NCI-H2227 (cell line): ENCODE results near the gene CDK6.

Experiments
- DNase-seq: peaks from one replicate; lab custom pipeline; 2025; ENCODE audit not compliant: unreplicated experiment; lab: John Stamatoyannopoulos, UW

Gene CDK6

DNA sequence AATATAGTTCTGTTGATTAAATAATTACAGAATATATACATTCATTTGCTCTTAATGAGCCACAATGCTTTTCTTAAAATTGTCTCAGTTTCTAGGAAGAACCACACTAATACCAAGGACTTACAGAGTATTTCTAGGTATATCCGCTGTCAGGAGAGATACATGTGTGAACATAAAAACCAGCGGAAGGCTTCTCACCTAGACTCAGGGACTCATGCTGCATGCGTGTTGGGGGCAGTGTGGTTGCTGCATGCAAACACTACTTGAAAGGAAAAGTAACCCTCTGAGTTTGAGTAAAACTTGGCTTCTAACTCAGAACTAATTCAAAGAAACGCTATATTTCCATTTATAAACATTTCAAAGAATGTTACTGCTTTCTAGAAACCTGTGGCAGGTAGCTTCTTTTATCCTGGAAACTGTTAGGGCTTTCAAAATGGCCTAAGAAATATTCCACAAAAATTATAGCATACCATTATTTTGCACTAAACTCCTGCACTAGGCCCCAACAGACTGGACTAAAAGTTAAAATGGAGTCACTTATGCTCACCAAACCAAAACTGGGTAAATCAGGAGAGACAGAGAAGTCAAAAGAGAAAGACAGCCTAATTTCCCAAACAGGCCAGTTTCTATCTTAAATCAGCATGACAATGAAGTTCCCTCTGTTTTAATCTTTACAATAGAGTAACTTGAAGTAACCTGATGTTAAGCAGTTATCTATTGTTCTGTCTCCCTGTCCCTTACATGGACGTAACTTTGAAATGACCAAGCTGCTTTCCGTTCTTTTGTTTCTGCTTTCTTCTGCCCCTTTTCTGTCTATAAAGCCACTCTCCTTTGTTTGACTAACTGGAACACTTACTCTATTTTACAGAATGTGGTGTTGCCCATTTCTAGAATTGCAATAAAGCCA is 151.0 kb downstream of the CDK6 start:
- DNase-seq, result no peak

- DNase-seq, result no peak
Observed at GRCh38 chr7:92684274-92684673, 152.1 kb downstream of the CDK6 start.

GRCh38 chr7:92682903-92683539 is 153.4 kb downstream of the CDK6 start:
- no peak for DNase-seq

- DNase-seq, result no peak
Observed at GRCh38 chr7:92682330-92682729, 154.0 kb downstream of the CDK6 start.

DNA sequence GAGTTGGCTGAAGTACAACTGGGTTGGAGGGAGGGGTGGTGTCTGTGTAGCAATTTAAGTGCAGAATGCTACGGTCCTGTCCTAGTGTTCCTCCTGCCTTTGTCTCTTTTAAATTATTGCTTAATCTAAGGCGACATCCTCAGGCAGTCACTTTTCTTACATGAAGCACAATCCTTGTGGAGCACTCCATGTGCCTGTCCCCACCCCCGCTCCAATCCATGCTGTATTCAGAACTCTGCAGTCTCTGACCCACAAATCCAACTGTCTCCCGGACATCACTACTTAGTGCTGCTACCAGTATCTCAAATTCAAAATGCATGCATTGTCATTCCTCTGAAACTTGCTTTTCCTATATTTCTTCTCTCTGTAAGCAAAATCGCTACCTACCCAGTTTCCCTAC is 154.7 kb downstream of the CDK6 start:
- DNase-seq, result no peak

DNA sequence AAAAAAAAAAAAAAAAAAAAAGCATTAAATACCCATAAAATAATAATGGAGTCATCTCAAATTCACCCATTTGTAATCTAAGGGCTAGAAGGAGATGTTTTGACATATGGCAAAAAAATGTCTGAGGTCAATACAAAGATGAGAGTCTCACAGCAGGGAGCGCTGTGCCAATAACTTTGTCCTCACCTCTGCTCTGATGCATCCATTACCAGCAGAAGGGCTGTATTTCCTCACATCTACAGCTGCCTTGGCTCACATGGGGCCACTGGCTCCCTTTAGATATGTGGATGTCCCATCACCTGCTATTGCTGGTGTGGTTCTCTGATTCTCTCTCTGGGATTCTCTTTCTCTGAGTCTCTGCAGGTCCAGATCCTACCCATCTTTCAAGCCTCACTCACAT is 155.9 kb downstream of the CDK6 start:
- no peak for DNase-seq

- no peak for DNase-seq
Observed at GRCh38 chr7:92678291-92678920, 158.0 kb downstream of the CDK6 start.

- DNase-seq, result no peak
Observed at GRCh38 chr7:92674379-92674778, 162.0 kb downstream of the CDK6 start.

DNA sequence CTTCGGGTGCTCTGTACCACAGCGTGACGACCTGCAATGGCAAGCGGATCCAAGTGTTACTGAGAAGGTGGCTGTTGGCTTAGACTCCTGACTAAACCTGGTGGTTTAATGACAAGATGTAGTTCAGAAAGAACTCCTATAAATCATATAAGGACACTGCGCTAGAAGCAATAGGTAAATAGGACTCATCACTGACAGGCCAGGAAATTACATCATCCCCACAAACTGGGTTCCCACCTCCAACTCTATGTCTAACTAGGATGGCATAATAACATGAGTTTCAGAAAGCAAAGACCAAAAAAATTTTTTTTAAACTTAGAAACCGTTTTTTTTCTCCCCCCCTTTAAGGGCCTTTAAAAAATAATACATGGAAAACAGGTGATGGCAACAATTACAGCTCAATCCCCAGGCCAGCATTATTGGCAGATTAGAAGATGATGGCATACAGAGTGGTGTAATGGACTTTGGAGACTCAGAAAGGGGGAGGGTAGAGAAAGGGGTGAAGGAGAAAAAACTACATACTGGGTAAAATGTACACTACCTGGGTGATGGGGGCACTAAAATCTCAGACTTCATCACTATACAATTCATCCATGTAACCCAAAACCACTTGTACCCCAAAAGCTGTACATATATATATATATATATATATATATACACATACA is 164.7 kb downstream of the CDK6 start:
- DNase-seq, result no peak

DNA sequence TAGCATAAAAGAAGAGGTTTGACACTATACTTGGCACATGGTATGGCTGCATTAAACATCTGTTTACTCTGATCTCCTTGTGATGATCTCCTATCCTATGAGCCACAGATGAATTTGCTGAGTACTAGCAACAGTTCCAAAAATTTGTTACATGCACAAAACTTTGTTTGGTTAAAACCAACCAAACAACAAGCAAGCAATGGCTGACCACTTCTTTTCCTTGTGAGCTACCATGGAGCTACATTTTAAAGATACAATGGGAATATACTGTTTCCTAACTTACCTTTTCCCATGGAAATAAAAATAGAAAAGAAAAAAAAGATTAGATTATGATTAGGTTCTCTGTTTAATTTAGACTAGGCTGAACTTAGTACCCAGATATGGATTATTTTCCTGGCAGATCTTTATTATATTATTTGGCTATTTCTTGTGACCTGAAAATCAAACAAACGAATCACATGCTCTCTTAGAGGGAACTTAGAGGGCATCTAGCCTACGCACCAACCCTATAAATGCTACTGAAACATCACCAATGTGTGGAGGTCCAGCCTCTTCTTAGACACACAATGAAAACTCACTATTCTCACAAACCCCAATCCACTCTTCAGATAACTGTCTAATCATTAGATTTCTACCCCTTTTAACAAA is 166.0 kb downstream of the CDK6 start:
- DNase-seq, result no peak

- DNase-seq, result no peak
Observed at GRCh38 chr7:92669616-92670165, 166.7 kb downstream of the CDK6 start.

DNA sequence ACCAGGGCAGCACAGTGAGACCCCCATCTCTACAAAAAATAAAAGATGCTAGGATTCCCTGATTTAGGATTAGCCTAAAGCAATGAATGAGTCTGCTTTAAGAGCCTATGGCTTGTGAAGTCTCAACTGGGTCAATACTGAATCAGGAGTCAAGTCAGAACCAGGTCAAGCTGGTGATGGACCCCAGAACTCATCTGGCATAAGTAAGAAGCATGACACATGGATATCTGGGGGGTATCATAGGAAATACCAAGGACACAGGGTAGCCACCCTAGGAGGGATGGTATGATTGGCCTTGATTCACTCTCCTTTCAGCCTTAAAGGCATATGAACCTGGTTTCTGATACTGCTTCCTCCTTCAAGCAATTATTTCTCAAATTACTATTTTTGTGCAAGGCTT is 167.8 kb downstream of the CDK6 start:
- DNase-seq, result no peak

GRCh38 chr7:92667816-92668535 is 168.4 kb downstream of the CDK6 start:
- no peak for DNase-seq

- no peak for DNase-seq
Observed at GRCh38 chr7:92665926-92666325, 170.4 kb downstream of the CDK6 start.

DNA sequence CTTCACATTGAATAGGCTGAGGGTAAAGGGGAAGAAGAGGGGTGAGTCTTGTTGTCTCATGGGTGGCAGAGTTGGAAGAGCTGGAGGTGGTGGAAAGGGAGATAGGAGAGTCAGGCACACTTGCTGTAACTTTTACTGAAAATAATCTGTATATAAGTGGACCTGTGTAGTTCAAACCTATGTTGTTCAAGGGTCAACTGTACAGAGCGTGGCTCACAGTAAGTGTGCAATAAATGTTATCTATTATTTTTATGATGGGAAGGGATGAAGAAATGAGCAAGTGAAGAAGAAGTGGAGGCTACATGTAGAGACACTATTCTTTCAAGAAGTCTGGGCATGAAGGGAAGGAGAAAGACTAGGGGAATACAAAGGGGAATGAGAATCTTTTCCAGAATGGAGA is 174.7 kb downstream of the CDK6 start:
- DNase-seq, result no peak

GRCh38 chr7:92658671-92659070 is 177.7 kb downstream of the CDK6 start:
- DNase-seq, result no peak

GRCh38 chr7:92657391-92657790 is 179.0 kb downstream of the CDK6 start:
- DNase-seq, result no peak

- no peak for DNase-seq
Observed at GRCh38 chr7:92656121-92656520, 180.3 kb downstream of the CDK6 start.

GRCh38 chr7:92655346-92655884 is 181.0 kb downstream of the CDK6 start:
- DNase-seq, result no peak

- DNase-seq, result no peak
Observed at GRCh38 chr7:92653136-92653535, 183.2 kb downstream of the CDK6 start.
